A673 (cell line): Measurements from ENCODE around the gene TANC1. TPM values are rescaled to one million over a fixed set of nuclear protein-coding genes. Genes with fewer than 3 reads are reported as not detected.

Experiments
- BruUV-seq: library from RNA; stranded (reverse); fragments of 400-500 nt; replicated peaks from 2 replicates; lab custom pipeline; 2021; lab: Mats Ljungman, UMichigan
- CTCF ChIA-PET: fragments of 300-600 bp; sonication (Branson Sonifier 250); formaldehyde crosslinking; loops from one replicate; lab custom pipeline; 2022; ENCODE audit warnings: antibody characterized with exemption; lab: Charles Lee
- POLR2A ChIA-PET: fragments of 300-600 bp; sonication (Branson Sonifier 250); formaldehyde crosslinking; loops from one replicate; lab custom pipeline; 2022; ENCODE audit warnings: antibody characterized with exemption; ENCODE audit not compliant: low non-redundant PET; lab: Charles Lee
- DNase-seq: peaks from one replicate; pipeline ENCODE4 v3.0.0-alpha.2; 2015; ENCODE audit warnings: low spot score
- H3K27ac ChIP-seq: fragments of 200-600 bp; sonication (generic); 2 replicates; pipeline ENCODE4 v1.5.1; 2016; ENCODE audit warnings: mixed run types, low read depth, mild to moderate bottlenecking, mixed read lengths, antibody characterized with exemption, low read length; ENCODE audit not compliant: poor library complexity, severe bottlenecking
- H3K27me3 ChIP-seq: fragments of 200-600 bp; sonication (generic); replicated peaks from 2 replicates; pipeline ENCODE4 v1.6.1; 2017; ENCODE audit warnings: mixed run types, low read depth, mild to moderate bottlenecking, mixed read lengths, antibody characterized with exemption, low read length; ENCODE audit not compliant: insufficient read depth, poor library complexity
- H3K36me3 ChIP-seq: fragments of 200-600 bp; sonication (generic); 2 replicates; pipeline ENCODE4 v1.6.1; 2016; ENCODE audit warnings: mixed run types, mild to moderate bottlenecking, mixed read lengths, antibody characterized with exemption, low read length; ENCODE audit not compliant: insufficient read depth, poor library complexity, severe bottlenecking
- H3K4me1 ChIP-seq: fragments of 200-600 bp; sonication (generic); 2 replicates; pipeline ENCODE4 v1.6.1; 2017; ENCODE audit warnings: mixed run types, mild to moderate bottlenecking, mixed read lengths, antibody characterized with exemption, low read length; ENCODE audit not compliant: insufficient read depth, poor library complexity, severe bottlenecking
- H3K4me3 ChIP-seq: fragments of 200-600 bp; sonication (generic); 2 replicates; pipeline ENCODE4 v1.5.1; 2016; ENCODE audit warnings: low read depth, mixed run types, mild to moderate bottlenecking, mixed read lengths, low read length; ENCODE audit not compliant: poor library complexity, severe bottlenecking
- H3K9me3 ChIP-seq: fragments of 200-600 bp; sonication (generic); 2 replicates; pipeline ENCODE4 v1.6.1; 2016; ENCODE audit warnings: mixed run types, low read depth, mild to moderate bottlenecking, mixed read lengths, antibody characterized with exemption, low read length; ENCODE audit not compliant: poor library complexity, severe bottlenecking
- CTCF ChIP-seq: fragments of 300-800, 200-600 bp; sonication (generic); conservative IDR thresholded peaks from 2 replicates; pipeline ENCODE4 v1.5.1; 2017; ENCODE audit warnings: low read depth, mild to moderate bottlenecking, antibody characterized with exemption, low read length, moderate library complexity, mixed read lengths
- EZH2 ChIP-seq: fragments of 200-600 bp; sonication (generic); IDR thresholded peaks from 2 replicates; pipeline ENCODE4 v1.6.1; 2017; ENCODE audit warnings: borderline replicate concordance, low read depth, mild to moderate bottlenecking, mixed read lengths, antibody characterized with exemption, low read length; ENCODE audit not compliant: poor library complexity, severe bottlenecking
- intact Hi-C: fragments of 100-400 bp; cut with micrococcal nuclease; formaldehyde crosslinking; loops from one replicate; pipeline ENCODE4 v1.10.0; 2022; ENCODE audit not compliant: unreplicated experiment
- total RNA-seq: library from RNA; stranded (reverse); gene quantifications from 2 replicates; pipeline ENCODE4 v1.2.3, GENCODE V29; 2021

The TANC1 gene
- total RNA-seq, 1 experiment from 2014 or later, result 9.0 TPM

- intact Hi-C loops, result no loop called here
- H3K27ac ChIP-seq, result no peak overlapping the region
- POLR2A ChIA-PET, result no interaction called here
- TF ChIP-seq EZH2 (no peak), CTCF (no peak)
- no peaks in the 10 kb centered on the region for H3K36me3 ChIP-seq
- H3K27me3 ChIP-seq, result no peaks in the 10 kb centered on the region
- CTCF ChIA-PET, result no interaction called here
- no peaks in the 10 kb centered on the region for H3K9me3 ChIP-seq
- no peak overlapping the region for H3K4me3 ChIP-seq
- no peaks in the 10 kb centered on the region for H3K4me1 ChIP-seq
- no TSS peak for BruUV-seq
- DNase-seq, result no peak
These were observed 249.2 kb downstream of the TANC1 start for GRCh38 chr2:159217676-159218075.

GRCh38 chr2:159218389-159218788, 249.9 kb downstream of the TANC1 start:
- no peak overlapping the region for H3K4me3 ChIP-seq
- H3K4me1 ChIP-seq, result no peaks in the 10 kb centered on the region
- POLR2A ChIA-PET, result no interaction called here
- no peak for DNase-seq
- BruUV-seq, result no TSS peak
- H3K27ac ChIP-seq, result no peak overlapping the region
- intact Hi-C loops, result no loop called here
- no peaks in the 10 kb centered on the region for H3K36me3 ChIP-seq
- H3K9me3 ChIP-seq, result no peaks in the 10 kb centered on the region
- H3K27me3 ChIP-seq, result no peaks in the 10 kb centered on the region
- CTCF ChIA-PET, result no interaction called here
- no peak for TF ChIP-seq CTCF
- TF ChIP-seq EZH2, result no peak

GRCh38 chr2:159219394-159219998, 251.1 kb downstream of the TANC1 start:
- Histone ChIP-seq H3K4me1 (no peaks in the 10 kb centered on the region), H3K27ac (no peak overlapping the region), H3K4me3 (no peak overlapping the region), H3K36me3 (no peaks in the 10 kb centered on the region), H3K27me3 (no peaks in the 10 kb centered on the region), H3K9me3 (no peaks in the 10 kb centered on the region)
- intact Hi-C loops, result no loop called here
- POLR2A ChIA-PET, result no interaction called here
- TF ChIP-seq EZH2 (no peak), CTCF (no peak)
- DNase-seq, result no peak
- no TSS peak for BruUV-seq
- CTCF ChIA-PET, result no interaction called here
